Measurements from ENCODE around the gene HSPA2.

GRCh38 chr14:64504897-64505794 lies 35.4 kb upstream of the HSPA2 start:
- TF ChIP-seq EZH2 (IDR thresholded peaks at IDR 0.05; ENCODE audit: insufficient read depth, poor library complexity, severe bottlenecking) (no peak), EZH2phosphoT487 (IDR thresholded peaks at IDR 0.05; ENCODE audit: insufficient read depth, low read depth) (no peak)

Data from GM23248 (cell line).